Esophagus squamous epithelium (tissue), 5 donors: ENCODE data around the gene GLIS2. TPM values are rescaled to one million over a fixed set of nuclear protein-coding genes. Genes with fewer than 3 reads are reported as not detected.

Experiments used
- DNase-seq: peaks from one replicate; lab custom pipeline; 2025; lab: John Stamatoyannopoulos, UW
- H3K27ac ChIP-seq, 4 donors: fragments of 200-600 bp; sonication (generic); one replicate each; pipeline ENCODE4 v1.5.1; 2016 to 2019; ENCODE audit warnings: mild to moderate bottlenecking in 1 of 4
- H3K27me3 ChIP-seq, 4 donors: fragments of 200-600 bp; sonication (generic); 1 replicate in 3 of 4; 2 replicates in 1 of 4; pipeline versions ENCODE4 v1.5.1 to v1.6.0; 2017 to 2021; ENCODE audit warnings: antibody characterized with exemption in 1 of 4
- H3K36me3 ChIP-seq, 3 donors: fragments of 200-600 bp; sonication (generic); one replicate each; pipeline ENCODE4 v1.5.1; 2016 to 2019
- H3K4me1 ChIP-seq, 3 donors: fragments of 200-600 bp; sonication (generic); one replicate each; pipeline ENCODE4 v1.5.1; 2017 to 2019
- H3K4me3 ChIP-seq, 4 donors: fragments of 200-600 bp; sonication (generic); 1 replicate in 3 of 4; 2 replicates in 1 of 4; pipeline ENCODE4 v1.5.1; 2016 to 2019; ENCODE audit warnings: mild to moderate bottlenecking in 2 of 4, moderate library complexity in 1 of 4
- H3K9me3 ChIP-seq, 3 donors: fragments of 200-600 bp; sonication (generic); one replicate each; pipeline ENCODE4 v1.5.1; 2016 to 2019
- CTCF ChIP-seq, 6 experiments: fragments of 450-650 bp in 4 of 6; fragments of 200-600 bp in 2 of 6; sonication (generic) in 2 of 6; IDR thresholded peaks; one replicate each; pipeline ENCODE4 v1.5.1; 2016 to 2019; ENCODE audit warnings: antibody characterized with exemption in 6 of 6, mild to moderate bottlenecking in 4 of 6, moderate library complexity in 4 of 6
- POLR2A ChIP-seq, 4 donors: fragments of 450-650 bp; IDR thresholded peaks; one replicate each; pipeline ENCODE4 v1.6.1; 2017; ENCODE audit warnings: antibody characterized with exemption in 4 of 4, mild to moderate bottlenecking in 4 of 4, moderate library complexity in 3 of 4
- WGBS, 2 donors: methylation state at CpG; one replicate each; pipeline ENCODE4 v1.1.5; 2018; 5-methylcytosine and 5-hydroxymethylcytosine counted together
- intact Hi-C: fragments of 100-400 bp; cut with DNase I; formaldehyde crosslinking; loops from one replicate; pipeline ENCODE4 v1.15.0; 2022
- total RNA-seq, 4 donors: library from RNA; depleted of rRNA; stranded (reverse); fragments of >200 nt; gene quantifications; one replicate each; pipeline ENCODE4 v1.1.0, GENCODE V29; 2016
- donor health status: DM: yes; HTN: yes; CAD: no.

Gene GLIS2
- total RNA-seq, 4 donors from 2014 or later = 0.30 to 1.7 (median 0.67) TPM

GRCh38 chr16:4350787-4351659, 35.2 kb downstream of the GLIS2 start, which contains the start of gene PAM16:
Gene PAM16 (minus strand): TSS chr16:4351321. CDS start chr16:4351234, 87 bp downstream.
- 0 to 2% methylated on average over 5 to 12 of the region's 81 CpGs for WGBS, 2 donors

GRCh38 chr16:4351880-4352279, 36.0 kb downstream of the GLIS2 start:
- no peak for DNase-seq
- no peaks in the 10 kb centered on the region for H3K27me3 ChIP-seq
- peaks cover 19 to 46% (median 22%) of the 10 kb centered on the region in 3 donors for H3K4me1 ChIP-seq
- no peaks in the 10 kb centered on the region for H3K9me3 ChIP-seq
- intact Hi-C loops = no loop called here
- TF ChIP-seq CTCF (IDR thresholded peaks at IDR 0.05) (no peak), POLR2A (IDR thresholded peaks at IDR 0.05) (no peak)
- H3K27ac ChIP-seq = peak overlapping the region in 2 of 4 donors; percentile 73 to 96
- peaks cover 0 to 17% (median 0%) of the 10 kb centered on the region in 3 donors for H3K36me3 ChIP-seq
- H3K4me3 ChIP-seq = no peak overlapping the region
- 59 to 76% methylated on average over 7 of the region's 7 CpGs for WGBS, 2 donors

More at GRCh38 chr16:4350787-4351659, 35.2 kb downstream of the GLIS2 start, which contains the start of gene PAM16:
- Histone ChIP-seq H3K36me3 (peaks cover 0 to 13% (median 0%) of the 10 kb centered on the region in 3 donors), H3K27me3 (no peaks in the 10 kb centered on the region), H3K9me3 (no peaks in the 10 kb centered on the region), H3K27ac (peak within 1 kb of the TSS; percentile 73 to 96 (median 90)), H3K4me3 (peak within 1 kb of the TSS; percentile 67 to 98 (median 92)), H3K4me1 (peaks cover 19 to 53% (median 22%) of the 10 kb centered on the region in 3 donors)
- TF ChIP-seq CTCF (IDR thresholded peaks at IDR 0.05) (peak in 2 of 6 experiments; percentile 10 to 16), POLR2A (IDR thresholded peaks at IDR 0.05) (peak in 2 of 4 donors; percentile 16 to 48)
- DNase-seq = peak; percentile 74
- intact Hi-C loops = no loop called here

- Histone ChIP-seq H3K4me1 (peaks cover 15 to 36% (median 18%) of the 10 kb centered on the region in 3 donors), H3K36me3 (peaks cover 0 to 27% (median 0%) of the 10 kb centered on the region in 3 donors), H3K4me3 (no peak overlapping the region), H3K27me3 (no peaks in the 10 kb centered on the region), H3K9me3 (no peaks in the 10 kb centered on the region), H3K27ac (no peak overlapping the region)
- WGBS, 2 donors = 74 to 100% methylated on average over 4 to 5 of the region's 5 CpGs
- no peak for DNase-seq
- intact Hi-C loops = no loop called here
- TF ChIP-seq CTCF (IDR thresholded peaks at IDR 0.05) (no peak), POLR2A (IDR thresholded peaks at IDR 0.05) (no peak)
Observed at GRCh38 chr16:4352843-4353242, 37.0 kb downstream of the GLIS2 start.

- no peak for DNase-seq
- Histone ChIP-seq H3K27ac (no peak overlapping the region), H3K4me3 (no peak overlapping the region), H3K27me3 (no peaks in the 10 kb centered on the region), H3K36me3 (peaks cover 0 to 35% (median 0%) of the 10 kb centered on the region in 3 donors), H3K4me1 (peaks cover 10 to 28% (median 12%) of the 10 kb centered on the region in 3 donors), H3K9me3 (no peaks in the 10 kb centered on the region)
- 81 to 82% methylated on average over 4 of the region's 4 CpGs for WGBS, 2 donors
- intact Hi-C loops = no loop called here
- TF ChIP-seq CTCF (IDR thresholded peaks at IDR 0.05) (no peak), POLR2A (IDR thresholded peaks at IDR 0.05) (no peak)
Observed at GRCh38 chr16:4353675-4354074, 37.8 kb downstream of the GLIS2 start.
